Measurements from ENCODE around the gene SKA1. TPM values are rescaled to one million over a fixed set of nuclear protein-coding genes. Genes with fewer than 3 reads are reported as not detected.
"Not testable (repeated sequence)": the region's sequence is repeated elsewhere in the genome, so short reads cannot be mapped to it uniquely, and the experiment has no call there.

SKA1 gene
- total RNA-seq, 3 donors from 2014 or later (not counting 1 experiment from before 2014, with no cell fraction given): 1.1 to 1.2 (median 1.2) TPM

- TF ChIP-seq CTCF (IDR thresholded peaks at IDR 0.05): no peak
- H3K27me3 Mint-ChIP-seq (ENCODE audit: low read depth in 2 of 2): peaks cover 0 to 12% of the 10 kb centered on the region in 2 donors
- ATAC-seq: no peak
- H3K4me3 Mint-ChIP-seq: no peak overlapping the region
- no peaks in the 10 kb centered on the region for H3K36me3 Mint-ChIP-seq
- no peaks in the 10 kb centered on the region for H3K36me3 ChIP-seq (ENCODE audit: control insufficient read depth, insufficient read depth, low read length)
- no peak for DNase-seq
- H3K9me3 Mint-ChIP-seq: no peaks in the 10 kb centered on the region
- no peak overlapping the region for H3K27ac ChIP-seq (ENCODE audit: low read length)
- no peak overlapping the region for H3K27ac Mint-ChIP-seq
- intact Hi-C loops (cut with micrococcal nuclease): no loop called here
- H3K27me3 ChIP-seq (ENCODE audit: control insufficient read depth, insufficient read depth, low read length): no peaks in the 10 kb centered on the region
- no peaks in the 10 kb centered on the region for H3K9me3 ChIP-seq (ENCODE audit: control insufficient read depth, insufficient read depth, low read length)
- H3K4me1 Mint-ChIP-seq: no peaks in the 10 kb centered on the region
- no peaks in the 10 kb centered on the region for H3K4me1 ChIP-seq (ENCODE audit: control insufficient read depth, insufficient read depth, low read length)
- WGBS (ENCODE audit: insufficient coverage): 96% methylated on average over 3 of the region's 3 CpGs
- no peak overlapping the region for H3K4me3 ChIP-seq (ENCODE audit: low read length)
Measured at GRCh38 chr18:50432915-50433314, 58.1 kb downstream of the SKA1 start.

GRCh38 chr18:50436742-50437141 lies 61.9 kb downstream of the SKA1 start:
- H3K27ac Mint-ChIP-seq; H3K27me3 ChIP-seq (ENCODE audit: control insufficient read depth, insufficient read depth, low read length); H3K27me3 Mint-ChIP-seq (ENCODE audit: low read depth in 2 of 2); H3K9me3 ChIP-seq (ENCODE audit: control insufficient read depth, insufficient read depth, low read length); H3K4me1 Mint-ChIP-seq; H3K36me3 Mint-ChIP-seq; intact Hi-C loops (cut with micrococcal nuclease); H3K9me3 Mint-ChIP-seq; H3K4me3 ChIP-seq (ENCODE audit: low read length); H3K36me3 ChIP-seq (ENCODE audit: control insufficient read depth, insufficient read depth, low read length); H3K4me1 ChIP-seq (ENCODE audit: control insufficient read depth, insufficient read depth, low read length); DNase-seq; H3K4me3 Mint-ChIP-seq; H3K27ac ChIP-seq (ENCODE audit: low read length); ATAC-seq: not testable (repeated sequence)
- no CpG with 5 or more reads among the region's 1 CpG for WGBS (ENCODE audit: insufficient coverage)

- Histone ChIP-seq H3K27ac (ENCODE audit: low read length) (no peak overlapping the region), H3K9me3 (ENCODE audit: control insufficient read depth, insufficient read depth, low read length) (peaks cover 4% of the 10 kb centered on the region), H3K27me3 (ENCODE audit: control insufficient read depth, insufficient read depth, low read length) (no peaks in the 10 kb centered on the region), H3K4me3 (ENCODE audit: low read length) (no peak overlapping the region), H3K36me3 (ENCODE audit: control insufficient read depth, insufficient read depth, low read length) (no peaks in the 10 kb centered on the region), H3K4me1 (ENCODE audit: control insufficient read depth, insufficient read depth, low read length) (no peaks in the 10 kb centered on the region)
- intact Hi-C loops (cut with micrococcal nuclease): no loop called here
- Mint-ChIP-seq H3K4me3 (no peak overlapping the region), H3K4me1 (no peaks in the 10 kb centered on the region), H3K27ac (no peak overlapping the region), H3K36me3 (no peaks in the 10 kb centered on the region), H3K9me3 (no peaks in the 10 kb centered on the region), H3K27me3 (ENCODE audit: low read depth in 2 of 2) (peaks cover 0 to 6% of the 10 kb centered on the region in 2 donors)
- TF ChIP-seq CTCF (IDR thresholded peaks at IDR 0.05): no peak
- 80% methylated on average over 2 of the region's 2 CpGs for WGBS (ENCODE audit: insufficient coverage)
- DNase-seq (no peak), ATAC-seq (no peak)
Measured at GRCh38 chr18:50439460-50440015, 64.7 kb downstream of the SKA1 start.

- H3K36me3 Mint-ChIP-seq: no peaks in the 10 kb centered on the region
- H3K27ac Mint-ChIP-seq: no peak overlapping the region
- H3K9me3 Mint-ChIP-seq: peaks cover 2% of the 10 kb centered on the region in 2 donors
- ATAC-seq (no peak), DNase-seq (no peak)
- Histone ChIP-seq H3K36me3 (ENCODE audit: control insufficient read depth, insufficient read depth, low read length) (no peaks in the 10 kb centered on the region), H3K27ac (ENCODE audit: low read length) (no peak overlapping the region), H3K9me3 (ENCODE audit: control insufficient read depth, insufficient read depth, low read length) (peaks cover 6% of the 10 kb centered on the region), H3K4me1 (ENCODE audit: control insufficient read depth, insufficient read depth, low read length) (no peaks in the 10 kb centered on the region), H3K4me3 (ENCODE audit: low read length) (no peak overlapping the region), H3K27me3 (ENCODE audit: control insufficient read depth, insufficient read depth, low read length) (no peaks in the 10 kb centered on the region)
- intact Hi-C loops (cut with micrococcal nuclease): no loop called here
- H3K4me3 Mint-ChIP-seq: no peak overlapping the region
- TF ChIP-seq CTCF (IDR thresholded peaks at IDR 0.05): no peak
- no peaks in the 10 kb centered on the region for H3K4me1 Mint-ChIP-seq
- 90% methylated on average over 3 of the region's 4 CpGs for WGBS (ENCODE audit: insufficient coverage)
- peaks cover 0 to 9% of the 10 kb centered on the region in 2 donors for H3K27me3 Mint-ChIP-seq (ENCODE audit: low read depth in 2 of 2)
Measured at GRCh38 chr18:50441016-50441415, 66.2 kb downstream of the SKA1 start.

Measured in natural killer cell (primary cell).